ENCODE results near the gene KSR1. TPM values are rescaled to one million over a fixed set of nuclear protein-coding genes. Genes with fewer than 3 reads are reported as not detected.
A peak's percentile ranks its signal among the peaks of the same experiment; 100 is the strongest.

KSR1 gene
- total and polyA plus RNA-seq, 10 of the 15 experiments (the other 5 are each of a cell fraction or from before 2014, with no cell fraction given) = 0.97 to 66.6 (median 22.9) TPM

- TF ChIP-seq CTCF (IDR thresholded peaks at IDR 0.05 in 2 of 3, conservative IDR thresholded peaks at IDR 0.05 in 1 of 3; ENCODE audit: control insufficient read depth in 2 of 3, extremely low read depth in 1 of 3, insufficient read depth in 1 of 3, low read depth in 3 of 3, low read length in 3 of 3) (no peak), CEBPB (IDR thresholded peaks at IDR 0.05; ENCODE audit: borderline replicate concordance in 1 of 2, low read depth in 2 of 2, low read length in 2 of 2) (no peak), CHD2 (IDR thresholded peaks at IDR 0.05; ENCODE audit: borderline replicate concordance, low read depth, low read length) (0 out of 2 replicates have a peak, but pooled peaks have one; percentile 43), IKZF1 (conservative IDR thresholded peaks at IDR 0.05) (peak; percentile 39), ETV6 (conservative IDR thresholded peaks at IDR 0.05 in 1 of 2, IDR thresholded peaks at IDR 0.05 in 1 of 2; ENCODE audit: borderline replicate concordance in 1 of 2, low read depth in 1 of 2) (no peak), GABPA (IDR thresholded peaks at IDR 0.05; ENCODE audit: low read depth) (no peak), MEF2A (IDR thresholded peaks at IDR 0.05; ENCODE audit: insufficient read depth, low read depth, low read length) (no peak), E4F1 (IDR thresholded peaks at IDR 0.05; ENCODE audit: borderline replicate concordance, partially characterized antibody) (no peak), RBBP5 (conservative IDR thresholded peaks at IDR 0.05) (no peak), FOS (IDR thresholded peaks at IDR 0.05; ENCODE audit: borderline replicate concordance, extremely low read depth, insufficient read length) (no peak), SUPT20H (IDR thresholded peaks at IDR 0.05; ENCODE audit: borderline replicate concordance, control insufficient read depth, low read depth, low read length) (no peak), CHD1 (IDR thresholded peaks at IDR 0.05; ENCODE audit: low read depth, low read length) (no peak), PAX8 (IDR thresholded peaks at IDR 0.05) (no peak), KDM1A (IDR thresholded peaks at IDR 0.05; ENCODE audit: borderline replicate concordance) (no peak), NR2C1 (IDR thresholded peaks at IDR 0.05) (no peak), SMAD1 (IDR thresholded peaks at IDR 0.05; ENCODE audit: low read depth, partially characterized antibody) (no peak), MAX (IDR thresholded peaks at IDR 0.05; ENCODE audit: low read depth, low read length) (peak; percentile 82), BACH1 (IDR thresholded peaks at IDR 0.05; ENCODE audit: borderline replicate concordance) (no peak), MYC (IDR thresholded peaks at IDR 0.05; ENCODE audit: insufficient read depth, insufficient read length, insufficient replicate concordance, low read length, severe bottlenecking) (no peak), RFX5 (IDR thresholded peaks at IDR 0.05; ENCODE audit: low read depth, low read length) (no peak)
- TF ChIP-seq, protein P1, sequence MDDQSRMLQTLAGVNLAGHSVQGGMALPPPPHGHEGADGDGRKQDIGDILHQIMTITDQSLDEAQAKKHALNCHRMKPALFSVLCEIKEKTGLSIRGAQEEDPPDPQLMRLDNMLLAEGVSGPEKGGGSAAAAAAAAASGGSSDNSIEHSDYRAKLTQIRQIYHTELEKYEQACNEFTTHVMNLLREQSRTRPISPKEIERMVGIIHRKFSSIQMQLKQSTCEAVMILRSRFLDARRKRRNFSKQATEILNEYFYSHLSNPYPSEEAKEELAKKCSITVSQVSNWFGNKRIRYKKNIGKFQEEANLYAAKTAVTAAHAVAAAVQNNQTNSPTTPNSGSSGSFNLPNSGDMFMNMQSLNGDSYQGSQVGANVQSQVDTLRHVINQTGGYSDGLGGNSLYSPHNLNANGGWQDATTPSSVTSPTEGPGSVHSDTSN (IDR thresholded peaks at IDR 0.05; ENCODE audit: insufficient replicate concordance, low read depth, low read length) = no peak
Measured at GRCh38 chr17:27526604-27527002, 70.4 kb downstream of the KSR1 start (continued).

Measured in GM12878 (cell line).